HG02852 (cell line): ENCODE measurements around the gene IL1A.

Experiments
- ATAC-seq: cut with Tn5 transposase; IDR thresholded peaks from one replicate; pipeline ENCODE4 v1.9.1; 2021; ENCODE audit warnings: mild to moderate bottlenecking, moderate library complexity; ENCODE audit not compliant: unreplicated experiment

Gene IL1A

DNA sequence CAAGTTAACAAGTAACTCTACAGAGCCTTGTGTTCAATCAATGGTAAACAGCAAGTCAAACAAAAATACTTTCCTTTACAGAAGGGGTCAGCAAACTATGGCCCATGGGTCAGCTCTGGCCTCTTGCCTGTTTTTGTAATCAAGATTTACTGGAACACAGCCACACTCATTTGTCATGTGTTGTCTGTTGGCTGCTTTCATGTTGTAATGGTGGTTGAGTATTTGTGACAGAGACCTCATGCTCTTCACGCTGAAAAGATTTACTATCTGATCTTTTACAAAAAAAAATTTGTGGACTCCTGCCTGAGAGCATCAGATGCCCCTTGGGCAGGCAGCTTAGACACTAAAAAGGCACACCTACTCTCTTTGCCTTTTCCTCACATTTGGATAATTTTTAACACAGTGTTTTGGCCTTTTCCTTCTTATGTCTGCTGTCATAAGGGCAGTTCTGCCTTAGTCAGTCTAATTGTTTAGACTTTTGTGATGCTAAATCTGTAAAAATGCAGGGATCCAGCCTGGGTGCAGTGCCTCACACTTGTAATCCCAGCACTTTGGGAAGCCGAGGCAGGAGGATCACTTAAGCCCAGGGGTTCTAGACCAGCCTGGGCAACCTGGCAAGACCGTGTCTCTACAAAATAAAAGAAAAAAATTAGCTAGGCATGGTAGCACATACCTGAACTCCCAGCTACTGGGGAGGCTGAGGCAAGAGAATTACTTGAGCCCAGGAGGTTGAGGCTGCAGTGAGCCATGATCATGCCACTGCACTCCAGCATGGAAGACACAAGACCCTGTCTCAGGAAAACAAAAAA, 34.0 kb upstream of the IL1A start:
- no peak for ATAC-seq

DNA sequence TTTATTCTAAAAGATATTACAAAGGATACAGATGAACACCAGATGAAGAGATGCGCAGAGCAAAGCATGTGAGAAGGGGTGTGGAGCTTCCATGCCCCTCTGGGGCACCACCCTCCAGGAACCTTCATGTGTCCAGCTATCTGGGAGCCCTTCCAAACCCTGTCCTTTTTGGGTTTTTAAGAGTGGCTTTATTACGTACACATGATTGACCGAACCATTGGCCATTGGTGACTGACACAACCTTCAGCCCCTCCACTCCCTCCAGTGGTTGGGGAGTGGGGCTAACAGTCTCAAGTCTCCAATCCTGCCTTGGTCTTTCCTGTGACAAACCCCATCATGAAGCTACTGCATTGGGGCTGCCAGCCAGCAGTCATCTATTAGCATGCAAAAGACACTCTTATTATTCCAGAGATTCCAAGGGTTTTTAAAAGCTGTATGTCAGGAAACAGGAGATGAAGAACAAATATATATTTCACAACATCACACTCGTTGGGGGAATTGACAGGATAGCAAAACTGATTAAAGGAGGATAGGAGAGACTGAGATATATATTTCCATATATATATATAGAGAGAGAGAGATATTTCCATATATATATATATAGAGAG, 32.9 kb upstream of the IL1A start:
- ATAC-seq: no peak

DNA sequence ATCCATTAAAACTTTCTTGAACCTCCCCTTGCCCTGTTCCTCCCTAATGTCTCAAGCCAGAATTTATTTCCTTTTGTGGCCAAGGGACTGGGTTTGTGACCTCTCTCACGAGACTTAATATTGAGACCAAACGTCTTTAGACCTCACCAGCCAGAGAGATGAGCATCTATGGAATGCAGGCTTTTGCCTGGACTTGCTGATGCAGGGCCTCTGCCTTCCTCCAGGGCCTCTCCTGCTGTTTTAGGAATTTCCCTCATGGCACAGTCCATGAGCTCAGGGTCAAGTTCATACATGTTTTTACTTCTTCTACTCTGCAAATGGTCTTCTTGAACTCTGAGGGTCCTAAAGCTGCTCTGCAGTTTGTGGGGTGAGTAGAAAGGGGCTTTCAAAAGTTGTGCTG, 30.0 kb upstream of the IL1A start:
- no peak for ATAC-seq

DNA sequence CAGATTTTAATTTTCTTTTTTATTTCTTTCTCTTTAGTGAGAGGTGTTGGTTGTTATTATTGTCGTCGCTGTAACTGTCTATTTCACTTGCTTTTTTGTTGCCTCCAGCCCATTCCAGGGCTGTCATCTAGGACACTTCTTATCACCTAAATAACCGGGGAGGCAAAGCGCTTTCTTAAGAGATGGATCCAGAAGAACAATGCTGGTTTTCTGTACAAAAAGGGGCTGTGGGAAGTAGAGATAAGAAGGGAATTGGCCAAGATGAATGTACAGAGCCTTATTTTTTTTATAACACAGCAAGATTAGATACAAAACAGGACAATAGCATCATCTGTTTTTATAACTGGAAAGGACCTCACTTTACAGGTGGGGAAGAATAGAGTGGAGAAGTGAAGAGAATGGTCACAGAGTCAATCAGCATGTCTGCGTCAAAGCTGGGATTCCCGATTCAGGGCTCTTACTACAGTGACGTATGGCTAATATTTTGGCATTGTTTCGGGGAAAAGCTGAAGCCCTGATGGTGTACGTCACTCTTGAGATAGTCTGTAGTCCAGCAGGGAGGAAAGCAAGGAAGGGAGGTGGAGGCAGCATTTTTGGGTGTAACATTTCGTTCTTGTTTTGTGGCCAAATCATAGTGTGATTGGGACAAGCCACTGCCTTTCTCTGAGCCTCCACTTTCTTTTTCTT, 29.1 kb upstream of the IL1A start:
- no peak for ATAC-seq

DNA sequence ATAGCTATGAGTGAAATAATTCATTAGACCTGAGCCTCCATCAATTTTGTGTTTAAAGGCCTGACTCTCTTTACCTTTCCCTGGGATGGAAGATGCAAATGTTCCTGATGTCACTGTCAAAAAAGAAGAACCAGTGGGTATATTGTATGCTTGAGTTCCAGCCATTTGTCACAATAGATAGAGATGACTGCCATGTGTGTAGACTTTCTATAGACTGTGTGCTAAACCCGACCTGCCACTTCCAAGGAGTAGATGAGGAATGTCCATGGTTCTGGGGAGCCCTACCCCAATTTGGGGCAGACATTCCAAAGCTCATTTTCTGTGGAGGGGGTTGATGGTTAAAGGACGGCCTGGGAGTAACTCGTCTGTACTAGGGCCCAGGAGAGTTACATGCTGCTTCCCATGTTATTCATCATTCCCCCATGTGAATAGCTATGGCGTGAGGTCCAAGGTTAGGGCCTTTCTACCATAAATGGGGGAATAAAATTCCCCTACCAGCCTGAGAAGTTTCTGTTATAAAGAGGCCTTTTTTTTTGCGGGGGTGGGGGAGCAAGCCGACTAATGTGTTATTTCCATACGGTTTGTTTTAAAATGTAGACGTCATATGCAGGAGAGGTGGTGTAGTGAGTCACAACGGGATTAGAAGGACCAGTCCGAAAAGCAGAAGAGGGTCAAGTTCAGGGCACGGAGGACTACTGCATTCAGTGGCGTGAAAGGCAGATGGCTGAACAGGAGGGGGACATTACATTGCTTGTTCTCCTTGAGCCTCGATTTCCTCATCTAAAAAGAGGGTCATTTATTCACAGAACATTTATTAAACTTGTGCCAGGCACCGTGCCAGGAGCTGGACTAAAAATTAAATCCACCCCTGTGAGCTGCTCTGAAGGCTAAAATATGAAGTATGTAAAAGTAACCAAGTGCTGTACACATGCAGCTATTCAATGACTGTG, 28.3 kb upstream of the IL1A start:
- ATAC-seq: no peak

DNA sequence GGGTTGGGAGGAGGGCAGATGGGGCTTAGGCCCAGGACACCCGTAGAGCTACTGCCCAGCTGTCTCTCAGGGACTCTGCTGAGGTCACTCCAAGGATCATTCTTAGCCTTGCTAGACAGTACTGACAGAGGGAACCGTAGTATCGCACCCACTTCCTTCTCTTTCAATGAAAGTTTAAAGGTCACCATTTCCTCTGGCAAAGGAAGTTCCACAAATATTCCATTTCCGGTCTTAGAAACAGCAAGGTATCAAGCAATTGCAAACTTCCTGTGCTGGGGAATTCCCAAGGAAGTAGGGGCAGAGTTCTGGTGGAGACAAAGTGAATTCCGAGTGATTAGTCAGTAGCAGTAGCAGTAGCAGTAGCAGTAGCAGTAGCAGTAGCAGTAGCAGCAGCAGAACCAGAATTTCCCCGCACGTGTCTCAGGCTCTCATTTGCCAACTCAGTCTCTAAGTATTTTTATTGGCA, 27.6 kb upstream of the IL1A start:
- ATAC-seq: no peak

DNA sequence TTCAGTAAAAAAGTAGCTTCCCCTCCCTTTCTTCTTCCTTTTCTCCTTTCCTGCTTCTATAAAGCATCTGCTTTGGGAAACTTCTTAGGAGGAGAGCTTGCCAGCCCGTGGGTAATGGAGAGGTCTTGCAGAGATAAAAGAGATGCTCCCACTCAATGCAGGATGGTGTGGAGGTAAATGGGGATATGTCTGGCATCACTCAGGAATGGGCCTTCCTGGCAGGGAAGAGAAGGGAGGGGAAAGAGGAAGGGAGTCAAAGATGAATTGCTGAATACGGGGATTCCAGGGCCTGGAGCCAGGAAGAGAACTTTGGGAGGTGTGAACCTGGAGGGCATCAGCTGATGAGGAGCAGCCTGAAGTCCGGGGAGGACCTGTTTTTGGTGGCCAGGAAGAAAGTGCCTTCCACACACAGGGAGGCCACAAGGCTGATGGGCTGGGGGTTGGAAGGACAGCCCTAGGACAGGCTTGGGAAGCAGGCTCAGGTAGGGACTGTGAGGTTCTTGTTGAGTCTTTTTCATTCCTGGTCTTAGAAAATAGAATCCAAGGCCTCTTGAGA, 27.1 kb upstream of the IL1A start:
- ATAC-seq: no peak

DNA sequence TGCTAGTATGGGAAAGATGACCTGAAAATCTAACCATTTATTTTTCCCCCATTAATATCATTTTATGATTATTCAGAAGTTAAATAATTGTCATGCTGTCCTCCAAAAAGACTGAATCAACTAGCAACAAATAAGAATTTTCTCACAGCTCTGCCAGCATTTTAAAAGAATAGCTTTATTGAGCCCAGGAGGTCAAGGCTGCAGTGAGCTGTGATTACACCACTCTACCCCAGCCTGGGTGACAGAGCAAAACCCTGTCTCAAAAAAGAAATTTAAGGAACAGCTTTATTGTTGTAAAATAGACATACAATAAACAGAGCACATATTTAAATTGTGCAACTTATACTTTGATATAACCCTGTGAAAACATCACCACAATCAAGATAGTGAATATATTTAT, 24.8 kb upstream of the IL1A start:
- ATAC-seq: no peak

DNA sequence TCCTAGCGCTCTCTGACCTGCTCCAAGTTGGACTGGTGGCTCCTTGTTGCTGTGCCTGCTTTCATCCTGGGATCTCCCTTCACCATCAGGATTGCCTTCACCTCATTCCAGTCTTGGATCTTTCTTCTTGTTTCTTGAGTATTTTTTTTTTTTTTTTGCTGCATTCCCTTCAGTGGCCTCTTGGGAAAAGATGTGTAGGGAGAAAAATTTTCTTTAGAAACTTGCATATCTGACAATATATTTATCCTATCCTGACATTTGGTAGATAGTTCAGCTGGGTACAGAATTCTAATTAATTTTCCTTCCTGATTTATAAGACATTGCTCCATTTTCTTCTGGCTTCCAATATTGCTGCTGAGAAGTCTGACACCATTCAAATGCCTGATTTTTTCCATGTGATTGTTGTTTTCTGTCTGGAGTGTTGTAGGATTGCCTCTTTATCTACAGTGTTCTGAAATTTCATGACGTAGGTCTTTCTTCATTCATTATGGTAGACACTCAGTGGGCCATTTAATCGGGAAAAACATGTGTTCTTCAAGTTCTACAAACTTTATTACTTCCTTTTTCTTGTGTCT, 23.0 kb upstream of the IL1A start:
- ATAC-seq: no peak

DNA sequence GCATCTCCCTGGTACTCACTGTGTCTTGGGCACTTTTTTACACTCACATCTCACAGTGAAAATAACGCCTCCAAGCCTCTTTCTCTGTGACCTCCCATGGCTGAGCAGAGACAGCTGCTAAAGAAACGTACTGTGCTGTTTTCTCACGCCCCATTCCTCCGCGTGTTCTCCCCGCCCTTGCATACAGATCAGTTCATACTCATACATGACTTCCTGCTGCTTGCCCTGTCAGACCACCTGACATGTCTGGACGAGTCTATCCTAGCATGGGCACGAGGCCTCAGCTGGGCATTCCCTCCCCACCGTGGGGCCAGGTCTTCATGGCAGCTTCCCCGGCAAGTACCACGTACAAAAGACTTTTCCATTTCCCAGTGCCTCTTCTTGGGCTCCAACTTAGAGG, 21.2 kb upstream of the IL1A start:
- ATAC-seq: peak; percentile 80

DNA sequence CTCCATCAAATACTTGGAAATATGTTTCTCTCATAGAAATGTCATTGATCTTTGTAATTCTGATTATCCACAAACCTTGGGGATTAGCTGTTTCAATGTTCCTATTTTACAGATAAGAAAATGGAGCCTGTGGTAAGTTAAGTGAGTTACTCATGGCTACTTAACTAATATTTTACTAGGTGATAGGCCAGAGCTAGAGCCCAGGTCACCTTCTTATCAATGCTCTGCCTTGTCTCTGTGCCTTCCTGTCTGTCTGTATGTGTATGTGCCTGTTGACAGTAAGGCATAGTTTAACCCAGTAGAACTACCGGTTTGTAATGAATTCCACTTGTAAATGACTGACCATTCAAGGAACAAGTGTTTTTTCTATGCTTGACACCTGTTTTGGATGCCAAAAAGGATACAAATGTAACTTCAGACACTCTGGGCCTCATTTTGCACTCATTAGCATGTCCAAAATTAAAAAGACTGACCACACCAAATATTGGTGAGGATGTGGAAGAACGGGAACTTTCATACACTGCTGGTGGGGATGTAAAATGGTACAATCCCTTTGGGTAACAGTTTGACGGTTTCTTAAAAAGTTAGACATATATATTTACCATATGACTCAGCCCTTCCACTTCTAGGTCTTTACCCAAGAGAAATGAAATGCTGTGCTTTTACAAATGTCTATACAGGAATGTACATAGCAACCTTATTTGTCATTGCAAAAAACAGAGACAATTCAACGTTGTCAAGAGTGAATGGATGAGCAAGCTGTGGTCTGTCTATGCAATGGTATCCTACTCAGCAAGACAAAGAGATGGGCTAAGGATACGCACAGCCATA, 19.6 kb upstream of the IL1A start:
- ATAC-seq: no peak

DNA sequence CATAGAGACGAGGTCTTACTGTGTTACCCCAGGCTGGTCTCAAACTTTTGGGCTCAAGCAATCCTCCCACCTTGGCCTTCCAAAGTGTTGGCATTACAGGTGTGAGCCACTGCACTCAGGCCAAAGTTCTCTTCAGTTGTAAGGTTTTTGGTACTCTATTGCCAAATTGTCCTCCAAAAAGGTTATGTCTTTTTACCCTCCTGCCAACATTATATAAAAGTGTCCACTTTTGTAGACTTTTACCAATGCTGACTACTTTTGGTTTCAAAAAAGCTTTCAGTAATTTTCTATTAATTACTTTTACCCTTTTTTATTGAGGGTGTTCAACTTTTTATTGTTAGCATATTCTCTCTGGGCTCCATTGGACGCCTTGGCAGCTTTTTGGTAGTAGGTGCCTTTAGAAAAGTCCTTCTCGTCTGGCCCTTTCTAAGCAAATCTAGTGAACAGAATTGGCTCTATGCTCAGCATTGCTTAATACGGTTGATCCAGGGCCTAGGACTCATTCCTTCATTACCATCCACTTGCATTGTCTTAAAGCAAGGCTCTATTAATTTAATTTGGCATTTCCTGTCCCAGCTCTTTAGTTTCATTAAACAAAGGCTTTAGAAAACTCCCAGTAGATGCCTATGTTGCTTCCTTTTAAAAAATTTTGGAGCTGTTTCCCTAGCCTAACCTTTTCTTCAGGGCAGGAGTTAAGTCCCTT, 16.7 kb upstream of the IL1A start:
- ATAC-seq: no peak

DNA sequence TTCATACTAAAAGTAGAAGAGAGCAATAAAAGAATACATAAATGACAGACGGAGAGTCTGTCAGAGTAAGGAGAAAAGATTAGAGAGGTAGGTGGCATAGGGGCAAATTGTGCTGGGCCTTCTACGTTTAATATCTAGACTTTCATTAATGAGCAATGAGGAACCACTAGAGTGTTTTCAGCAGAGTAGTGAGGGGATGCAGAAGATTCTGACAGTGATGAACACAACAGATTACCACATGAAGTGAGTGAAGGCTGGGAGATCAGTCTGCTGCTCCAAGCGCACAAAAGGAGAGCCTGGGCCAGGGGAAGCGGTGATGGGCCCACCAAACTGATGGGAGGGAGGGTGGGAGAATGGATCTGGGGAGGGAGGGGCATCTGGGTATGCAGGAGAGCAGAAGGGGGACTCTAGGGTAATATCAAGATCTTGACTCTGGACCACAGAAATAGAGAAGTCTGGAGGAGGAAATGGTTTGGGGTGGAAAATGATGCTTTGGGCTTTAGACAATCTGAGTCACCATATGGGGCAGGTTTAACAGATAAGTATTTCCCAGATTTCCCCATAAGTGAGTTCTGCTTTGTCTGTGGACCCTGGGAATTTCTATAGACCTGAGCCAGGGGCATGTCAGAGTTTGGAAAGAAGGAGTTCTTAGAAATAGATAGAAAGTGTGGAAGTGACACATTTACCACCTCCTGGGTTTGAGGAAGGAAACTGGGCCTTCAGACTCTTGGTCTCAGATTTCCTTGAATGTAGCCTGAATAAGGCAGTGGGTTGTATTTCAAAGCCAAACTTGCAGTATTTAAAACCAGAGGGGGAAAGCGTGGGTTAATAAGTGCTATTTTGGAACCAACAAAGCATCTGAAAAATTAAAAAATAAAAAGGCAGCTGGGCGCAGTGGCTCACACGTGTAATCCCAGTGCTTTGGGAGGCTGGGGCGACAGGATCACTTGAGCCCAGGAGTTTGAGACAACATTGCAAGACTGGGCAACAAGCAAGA, 15.0 kb upstream of the IL1A start:
- ATAC-seq: no peak

DNA sequence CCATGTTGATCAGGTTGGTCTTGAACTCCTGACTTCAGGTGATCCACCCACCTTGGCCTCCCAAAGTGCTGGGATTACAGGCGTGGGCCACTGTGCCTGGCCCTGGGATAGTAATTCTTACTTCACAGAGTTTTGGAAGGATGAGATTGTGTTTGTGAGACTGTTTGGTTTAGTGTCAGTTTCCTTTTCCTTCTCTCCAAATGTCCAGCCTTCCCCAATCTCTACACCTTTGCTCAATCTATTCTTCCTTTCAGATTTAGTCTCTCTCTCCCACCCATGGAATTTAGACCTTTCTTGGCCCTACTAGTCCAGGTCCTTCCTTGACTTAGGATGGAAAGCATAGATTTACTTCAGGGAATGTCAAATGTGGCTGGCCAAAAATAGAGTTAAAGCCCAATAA, 12.2 kb upstream of the IL1A start:
- no peak for ATAC-seq

DNA sequence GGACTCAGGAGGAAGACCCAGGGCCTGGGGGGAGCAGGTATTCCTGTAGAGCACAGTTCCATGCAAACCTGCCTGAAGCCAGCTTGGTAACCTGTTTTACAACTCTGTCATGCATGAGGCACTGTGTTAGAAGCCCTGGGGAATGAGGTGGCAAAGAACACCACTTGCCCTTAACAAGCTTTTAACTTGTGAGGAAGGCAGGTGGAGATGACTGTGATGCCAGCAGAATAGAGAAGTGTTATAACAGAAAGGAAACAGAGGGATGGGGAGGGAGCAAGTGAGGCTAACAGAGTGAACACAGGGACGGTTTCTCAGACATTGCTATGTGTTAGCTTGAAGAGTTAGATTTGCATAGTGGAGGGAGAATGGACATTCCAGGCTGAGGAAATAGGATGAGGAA, 11.5 kb upstream of the IL1A start:
- no peak for ATAC-seq

DNA sequence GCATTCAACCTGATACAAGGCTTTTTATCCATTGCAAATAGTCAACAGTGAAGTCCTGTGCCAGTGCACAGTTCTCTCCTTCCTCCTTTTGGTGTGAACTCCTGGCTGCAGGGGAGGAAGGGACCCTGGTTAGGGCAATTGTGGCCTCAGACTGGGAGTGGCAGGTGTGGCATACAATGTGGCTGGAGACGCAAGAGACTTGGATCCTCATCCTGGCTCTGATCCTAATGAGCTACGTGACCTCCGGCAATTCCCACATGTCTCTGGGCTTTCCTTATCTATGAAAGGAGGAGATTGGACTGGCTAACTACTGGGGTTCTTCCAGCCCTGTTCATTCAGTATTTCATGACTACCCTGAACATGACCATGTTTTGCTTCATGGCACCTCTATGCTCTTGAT, 10.5 kb upstream of the IL1A start:
- ATAC-seq: no peak

DNA sequence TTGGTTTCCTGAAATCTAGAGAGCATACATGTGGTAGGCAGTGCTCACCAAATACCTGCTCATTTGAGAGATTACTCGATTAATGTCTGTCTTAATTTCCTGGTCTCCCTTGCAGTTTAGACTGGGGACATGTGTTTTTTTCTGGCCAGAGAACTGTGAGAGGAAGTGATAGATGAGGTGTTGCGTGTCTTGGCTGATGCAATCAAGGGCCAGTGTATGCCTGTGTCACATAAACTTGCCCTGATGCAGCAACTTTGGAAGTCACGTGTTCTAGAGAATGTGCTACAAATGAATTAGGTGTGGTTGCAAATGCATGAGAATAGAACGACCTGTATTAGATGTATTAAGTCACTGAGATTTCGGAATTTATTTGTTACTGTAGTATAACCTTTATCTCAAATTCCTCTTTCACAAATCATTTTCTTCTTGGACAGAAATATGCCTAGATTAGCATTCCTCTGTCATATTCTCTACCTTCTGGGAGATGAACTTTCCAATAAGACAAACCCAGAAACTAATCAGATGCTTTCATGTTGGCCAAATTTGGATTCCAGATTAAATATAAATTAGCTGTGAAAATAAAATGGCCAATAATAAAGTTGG, 9.9 kb upstream of the IL1A start:
- no peak for ATAC-seq
